Measurements from ENCODE around the gene SEC14L2. TPM values are rescaled to one million over a fixed set of nuclear protein-coding genes. Genes with fewer than 3 reads are reported as not detected.

Gene SEC14L2
- total and polyA plus RNA-seq, 10 of the 15 experiments (the other 5 are each of a cell fraction or from before 2014, with no cell fraction given), result 0.08 to 4.0 (median 0.48) TPM

GRCh38 chr22:30455075-30455840, 58.4 kb downstream of the SEC14L2 start:
- no peak for FAIRE-seq
- ChIA-PET POLR2A (no interaction called here), SMC1A (ENCODE audit: uncharacterized antibody, unreplicated experiment) (no interaction called here), CTCF (no interaction called here), RAD21 (ENCODE audit: unreplicated experiment) (no interaction called here)
- H4K20me1 ChIP-seq (ENCODE audit: control insufficient read depth, insufficient read depth), result no peaks in the 10 kb centered on the region
- H3K4me1 ChIP-seq (ENCODE audit: control insufficient read depth, insufficient read depth, low read length), result no peaks in the 10 kb centered on the region; the same call in 1 of the 2 replicates
- WGBS (ENCODE audit: insufficient coverage, insufficient replicate concordance, low lambda C conversion rate, missing lambda C conversion rate), result 73% methylated on average over 8 of the region's 8 CpGs
- no TSS peak for BruUV-seq (replicated peaks)
- H3K79me2 ChIP-seq (ENCODE audit: control insufficient read depth, insufficient read depth, low read length), result no peaks in the 10 kb centered on the region
- no peak for DNase-seq (ENCODE audit: low read depth, low spot score)
- no peaks in the 10 kb centered on the region; a peak in 1 of 4 replicates for H3K27me3 ChIP-seq (replicated peaks in 1 of 2; ENCODE audit: control insufficient read depth in 2 of 2, insufficient read depth in 2 of 2, low read length in 1 of 2)
- no peaks in the 10 kb centered on the region for H3K9me3 ChIP-seq (replicated peaks; ENCODE audit: control insufficient read depth, insufficient read depth, low read length)
- no peak overlapping the region for H2AFZ ChIP-seq (ENCODE audit: control insufficient read depth, low read depth, low read length)
- H3K36me3 ChIP-seq (ENCODE audit: control insufficient read depth in 2 of 2, insufficient read depth in 2 of 2, low read length in 1 of 2), result no peaks in the 10 kb centered on the region
- TF ChIP-seq CHD2 (IDR thresholded peaks at IDR 0.05; ENCODE audit: borderline replicate concordance, low read depth, low read length), result no peak
- no peak for TF ChIP-seq TBL1XR1 (IDR thresholded peaks at IDR 0.05; ENCODE audit: low read depth, low read length)
- TF ChIP-seq NBN (IDR thresholded peaks at IDR 0.05), result no peak
- no peak for TF ChIP-seq RBBP5 (conservative IDR thresholded peaks at IDR 0.05)
- no peak for TF ChIP-seq HDAC6 (IDR thresholded peaks at IDR 0.05; ENCODE audit: unreplicated experiment)
- TF ChIP-seq, protein P1, sequence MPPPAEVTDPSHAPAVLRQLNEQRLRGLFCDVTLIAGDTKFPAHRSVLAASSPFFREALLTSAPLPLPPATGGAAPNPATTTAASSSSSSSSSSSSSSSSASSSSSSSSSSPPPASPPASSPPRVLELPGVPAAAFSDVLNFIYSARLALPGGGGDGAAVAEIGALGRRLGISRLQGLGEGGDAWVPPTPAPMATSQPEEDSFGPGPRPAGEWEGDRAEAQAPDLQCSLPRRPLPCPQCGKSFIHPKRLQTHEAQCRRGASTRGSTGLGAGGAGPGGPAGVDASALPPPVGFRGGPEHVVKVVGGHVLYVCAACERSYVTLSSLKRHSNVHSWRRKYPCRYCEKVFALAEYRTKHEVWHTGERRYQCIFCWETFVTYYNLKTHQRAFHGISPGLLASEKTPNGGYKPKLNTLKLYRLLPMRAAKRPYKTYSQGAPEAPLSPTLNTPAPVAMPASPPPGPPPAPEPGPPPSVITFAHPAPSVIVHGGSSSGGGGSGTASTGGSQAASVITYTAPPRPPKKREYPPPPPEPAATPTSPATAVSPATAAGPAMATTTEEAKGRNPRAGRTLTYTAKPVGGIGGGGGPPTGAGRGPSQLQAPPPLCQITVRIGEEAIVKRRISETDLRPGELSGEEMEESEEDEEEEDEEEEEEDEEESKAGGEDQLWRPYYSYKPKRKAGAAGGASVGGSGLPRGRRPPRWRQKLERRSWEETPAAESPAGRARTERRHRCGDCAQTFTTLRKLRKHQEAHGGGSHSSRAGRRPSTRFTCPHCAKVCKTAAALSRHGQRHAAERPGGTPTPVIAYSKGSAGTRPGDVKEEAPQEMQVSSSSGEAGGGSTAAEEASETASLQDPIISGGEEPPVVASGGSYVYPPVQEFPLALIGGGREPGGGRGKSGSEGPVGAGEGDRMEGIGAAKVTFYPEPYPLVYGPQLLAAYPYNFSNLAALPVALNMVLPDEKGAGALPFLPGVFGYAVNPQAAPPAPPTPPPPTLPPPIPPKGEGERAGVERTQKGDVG (CRISPR knock-in tag; IDR thresholded peaks at IDR 0.05), result no peak
- no peak for TF ChIP-seq ZNF24 (IDR thresholded peaks at IDR 0.05)
- no peak overlapping the region for H3K9ac ChIP-seq (ENCODE audit: control insufficient read depth, insufficient read depth, low read length)
- ATAC-seq, result no peak
- intact Hi-C loops (cut with micrococcal nuclease; ENCODE audit: unreplicated experiment), result no loop called here
- no peak overlapping the region for H3K4me3 ChIP-seq
- no peak overlapping the region for H3K27ac ChIP-seq (ENCODE audit: control insufficient read depth, insufficient read depth)
- H3K4me2 ChIP-seq (ENCODE audit: control insufficient read depth, insufficient read depth), result no peak overlapping the region
- in situ Hi-C loops (cut with MboI), result no loop called here

All from GM12878 (cell line).